C4-2B (cell line): Measurements from ENCODE around the gene NLGN1.
A peak's percentile ranks its signal among the peaks of the same experiment; 100 is the strongest.

ENCODE experiments used
- H3K27ac ChIP-seq: fragments of 450-650 bp; 2 replicates; pipeline ENCODE4 v1.5.1; 2017
- ZFX ChIP-seq: fragments of 450-650 bp; IDR thresholded peaks from 2 replicates; pipeline ENCODE4 v1.6.1; 2017
- TF ChIP-seq, protein P1 (sequence below): fragments of 450-650 bp; conservative IDR thresholded peaks from 2 replicates; pipeline ENCODE4 v1.5.1; 2017; ENCODE audit warnings: mild to moderate bottlenecking

Gene NLGN1

DNA sequence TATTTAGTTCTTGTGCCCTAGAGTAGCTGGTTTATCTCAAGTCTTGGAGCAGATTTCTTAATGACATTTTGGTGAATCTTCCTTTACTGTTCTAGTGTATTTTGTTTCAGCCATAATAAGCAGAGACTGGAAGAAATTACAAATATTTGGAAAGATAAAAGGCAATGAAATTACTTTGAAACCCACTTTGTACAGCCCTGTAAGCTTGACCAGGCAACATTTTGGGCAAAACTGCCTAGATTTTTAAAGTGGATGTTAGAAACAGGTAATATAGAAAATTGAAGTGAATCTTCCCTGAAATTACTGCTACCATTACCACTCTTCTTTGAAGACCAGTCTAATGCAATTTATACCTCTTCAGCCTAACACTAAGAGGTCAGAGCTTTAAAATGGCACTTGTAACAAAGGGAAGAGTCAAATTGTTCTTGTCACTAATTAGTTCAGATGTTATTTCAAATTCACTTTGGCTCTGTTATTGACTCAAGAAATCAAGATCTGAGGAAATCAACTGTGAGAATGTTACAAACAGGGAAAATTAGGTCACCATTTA is 589.4 kb downstream of the NLGN1 start:
- no peak overlapping the region for H3K27ac ChIP-seq
- TF ChIP-seq ZFX = no peak
- TF ChIP-seq, protein P1, sequence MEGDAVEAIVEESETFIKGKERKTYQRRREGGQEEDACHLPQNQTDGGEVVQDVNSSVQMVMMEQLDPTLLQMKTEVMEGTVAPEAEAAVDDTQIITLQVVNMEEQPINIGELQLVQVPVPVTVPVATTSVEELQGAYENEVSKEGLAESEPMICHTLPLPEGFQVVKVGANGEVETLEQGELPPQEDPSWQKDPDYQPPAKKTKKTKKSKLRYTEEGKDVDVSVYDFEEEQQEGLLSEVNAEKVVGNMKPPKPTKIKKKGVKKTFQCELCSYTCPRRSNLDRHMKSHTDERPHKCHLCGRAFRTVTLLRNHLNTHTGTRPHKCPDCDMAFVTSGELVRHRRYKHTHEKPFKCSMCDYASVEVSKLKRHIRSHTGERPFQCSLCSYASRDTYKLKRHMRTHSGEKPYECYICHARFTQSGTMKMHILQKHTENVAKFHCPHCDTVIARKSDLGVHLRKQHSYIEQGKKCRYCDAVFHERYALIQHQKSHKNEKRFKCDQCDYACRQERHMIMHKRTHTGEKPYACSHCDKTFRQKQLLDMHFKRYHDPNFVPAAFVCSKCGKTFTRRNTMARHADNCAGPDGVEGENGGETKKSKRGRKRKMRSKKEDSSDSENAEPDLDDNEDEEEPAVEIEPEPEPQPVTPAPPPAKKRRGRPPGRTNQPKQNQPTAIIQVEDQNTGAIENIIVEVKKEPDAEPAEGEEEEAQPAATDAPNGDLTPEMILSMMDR = no peak

DNA sequence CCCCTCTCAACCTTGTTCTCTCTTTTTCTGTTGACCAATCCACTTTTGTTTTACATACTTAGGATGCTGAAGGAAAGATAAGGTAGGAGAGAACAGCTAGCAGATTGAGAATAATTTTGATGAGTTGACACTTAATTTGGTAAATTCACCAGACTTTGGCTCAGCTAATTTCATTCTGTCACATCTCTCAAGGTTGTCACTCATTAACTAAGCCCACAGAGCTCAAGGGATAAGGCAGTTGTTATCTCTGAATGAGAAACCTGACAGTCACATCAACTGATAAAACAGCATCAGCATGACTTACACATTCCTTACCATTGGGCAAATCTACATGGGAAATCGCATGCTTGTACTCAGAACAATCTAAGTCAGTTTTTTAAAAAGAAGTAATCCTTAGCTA is 591.4 kb downstream of the NLGN1 start:
- H3K27ac ChIP-seq = no peak overlapping the region
- TF ChIP-seq ZFX = no peak
- TF ChIP-seq, protein P1 = no peak

- H3K27ac ChIP-seq = no peak overlapping the region
Measured at GRCh38 chr3:173992416-173992815, 594.9 kb downstream of the NLGN1 start.

GRCh38 chr3:173993299-173993698 is 595.8 kb downstream of the NLGN1 start:
- TF ChIP-seq ZFX = no peak
- TF ChIP-seq, protein P1 = peak; percentile 82
- H3K27ac ChIP-seq = no peak overlapping the region

More at GRCh38 chr3:173992416-173992815, 594.9 kb downstream of the NLGN1 start:
- TF ChIP-seq, protein P1 = no peak
- TF ChIP-seq ZFX = no peak

DNA sequence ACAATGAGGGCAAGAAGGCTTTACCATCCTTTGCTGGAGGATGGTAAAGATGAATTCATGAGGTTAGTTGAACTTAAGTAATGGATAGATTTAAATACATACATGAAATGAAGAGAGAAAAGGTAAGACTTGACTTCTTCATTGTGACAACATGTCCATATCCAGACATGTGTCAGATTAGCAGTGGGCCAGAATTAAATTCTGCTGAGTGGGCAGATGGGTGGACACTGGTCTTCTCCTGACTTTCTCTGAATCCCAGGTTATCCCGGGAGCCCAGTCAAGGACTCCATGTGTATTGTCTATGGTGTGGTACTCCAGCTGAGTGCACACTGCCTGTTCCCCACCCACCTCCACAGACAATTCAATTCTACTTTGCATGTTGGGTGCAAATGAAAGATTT is 603.1 kb downstream of the NLGN1 start:
- TF ChIP-seq ZFX = no peak
- TF ChIP-seq, protein P1 = no peak
- no peak overlapping the region for H3K27ac ChIP-seq

GRCh38 chr3:174002543-174002942 is 605.0 kb downstream of the NLGN1 start:
- TF ChIP-seq, protein P1 = peak; percentile 28
- no peak for TF ChIP-seq ZFX
- no peak overlapping the region for H3K27ac ChIP-seq

- H3K27ac ChIP-seq = no peak overlapping the region
- TF ChIP-seq, protein P1 = no peak
- no peak for TF ChIP-seq ZFX
Measured at GRCh38 chr3:174010907-174011306, 613.4 kb downstream of the NLGN1 start.
